Lung (tissue), 12 donors: Measurements from ENCODE around the gene CDKN1B. TPM values are rescaled to one million over a fixed set of nuclear protein-coding genes. Genes with fewer than 3 reads are reported as not detected.

Source experiments
- ATAC-seq: fragments of 200-7000 bp; cut with Tn5 transposase; one replicate; pipeline ENCODE4 v1.9.1; 2020; ENCODE audit warnings: moderate number of reproducible peaks; ENCODE audit not compliant: insufficient read depth, low FRiP score
- DNase-seq, 3 donors: peaks; one replicate each; pipeline ENCODE4 v3.0.0-alpha.2; 2013 to 2017
- H3K27ac ChIP-seq, 2 donors: one replicate each; pipeline ENCODE4 v1.5.1; 2013; ENCODE audit warnings: mild to moderate bottlenecking in 2 of 2, moderate library complexity in 2 of 2, control low read depth in 1 of 2, inconsistent platforms in 1 of 2, low read depth in 1 of 2, low read length in 1 of 2
- H3K27me3 ChIP-seq, 3 donors: one replicate each; pipeline ENCODE4 v1.5.1; 2013; ENCODE audit warnings: low read length in 2 of 3; ENCODE audit not compliant: control insufficient read depth in 3 of 3, insufficient read depth in 3 of 3
- H3K36me3 ChIP-seq, 4 donors: one replicate each; pipeline ENCODE4 v1.5.1; 2013; ENCODE audit warnings: low read length in 4 of 4, mild to moderate bottlenecking in 1 of 4, moderate library complexity in 1 of 4; ENCODE audit not compliant: control insufficient read depth in 4 of 4, insufficient read depth in 4 of 4
- H3K4me1 ChIP-seq, 5 donors: one replicate each; pipeline ENCODE4 v1.5.1; 2013; ENCODE audit warnings: low read length in 5 of 5, mild to moderate bottlenecking in 2 of 5, moderate library complexity in 1 of 5; ENCODE audit not compliant: control insufficient read depth in 5 of 5, insufficient read depth in 5 of 5
- H3K4me3 ChIP-seq: one replicate; pipeline ENCODE4 v1.5.1; 2013; ENCODE audit warnings: mild to moderate bottlenecking, control low read depth, moderate library complexity
- H3K9ac ChIP-seq, 2 donors: one replicate each; pipeline ENCODE4 v1.5.1; 2013; ENCODE audit warnings: low read length in 2 of 2, control low read depth in 1 of 2; ENCODE audit not compliant: insufficient read depth in 1 of 2
- H3K9me3 ChIP-seq, 4 donors: one replicate each; pipeline ENCODE4 v1.5.1; 2013; ENCODE audit warnings: low read length in 3 of 4, mild to moderate bottlenecking in 1 of 4, moderate library complexity in 1 of 4; ENCODE audit not compliant: control insufficient read depth in 4 of 4, insufficient read depth in 3 of 4
- WGBS, 2 donors: extraction: QIAGEN DNeasy Blood & Tissue Kit; methylation state at CpG; one replicate each; pipeline ENCODE4 v1.1.7; 2013; 5-methylcytosine and 5-hydroxymethylcytosine counted together
- polyA plus RNA-seq, 2 donors: library from polyadenylated mRNA; stranded (reverse); fragments of 200-250 nt; gene quantifications; one replicate each; pipeline ENCODE4 v1.2.1, GENCODE V29; 2013
- total RNA-seq, 2 donors: library from RNA; depleted of rRNA in 1 of 2; stranded (reverse); fragments of >200 nt in 1 of 2; gene quantifications; one replicate each; pipeline ENCODE4 v1.2.1, GENCODE V29; 2014 to 2021
- TF ChIP-seq, protein P1 (sequence below): IDR thresholded peaks from 2 replicates; pipeline ENCODE4 v1.5.1; 2012; ENCODE audit warnings: mild to moderate bottlenecking; ENCODE audit errors: control extremely low read depth, extremely low read depth
- donor health status: control.
- donor health status: control.
- donor health status: Bipolar disorder and iron deficiency.
- donor health status: healthy.
- donor health status: DM: yes; HTN: yes; CAD: no.

The CDKN1B gene
- total and polyA plus RNA-seq, 4 donors = 27.3 to 89.4 (median 39.9) TPM

DNA sequence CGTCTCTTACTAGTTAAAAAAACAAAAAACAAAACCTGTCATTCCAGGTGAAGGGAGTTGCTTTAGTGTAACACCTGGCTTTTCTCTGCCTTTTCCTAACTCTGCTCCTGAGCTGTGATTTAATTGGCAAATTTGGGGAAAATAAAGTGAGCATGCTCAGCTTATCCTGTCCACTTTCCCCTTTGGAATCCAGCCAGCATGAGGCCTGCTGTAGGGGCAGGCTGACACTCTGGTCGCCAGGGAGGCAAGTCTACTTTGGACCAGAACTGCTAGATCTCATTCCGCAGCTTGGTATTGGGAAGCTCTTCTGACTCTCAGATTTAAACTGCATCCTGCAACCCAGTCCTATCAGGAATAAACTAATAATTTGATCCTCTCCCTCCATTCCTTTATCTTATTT lies 30.1 kb downstream of the CDKN1B start:
- DNase-seq (peak; percentile 45 to 75 (median 63)), ATAC-seq (no peak)
- Histone ChIP-seq H3K9ac (no peak overlapping the region), H3K4me1 (peaks cover 0 to 28% (median 3%) of the 10 kb centered on the region in 5 donors), H3K27me3 (no peaks in the 10 kb centered on the region), H3K36me3 (no peaks in the 10 kb centered on the region), H3K27ac (no peak overlapping the region), H3K4me3 (no peak overlapping the region), H3K9me3 (no peaks in the 10 kb centered on the region)
- 83 to 88% methylated on average over 3 of the region's 3 CpGs for WGBS, 2 donors
- TF ChIP-seq, protein P1, sequence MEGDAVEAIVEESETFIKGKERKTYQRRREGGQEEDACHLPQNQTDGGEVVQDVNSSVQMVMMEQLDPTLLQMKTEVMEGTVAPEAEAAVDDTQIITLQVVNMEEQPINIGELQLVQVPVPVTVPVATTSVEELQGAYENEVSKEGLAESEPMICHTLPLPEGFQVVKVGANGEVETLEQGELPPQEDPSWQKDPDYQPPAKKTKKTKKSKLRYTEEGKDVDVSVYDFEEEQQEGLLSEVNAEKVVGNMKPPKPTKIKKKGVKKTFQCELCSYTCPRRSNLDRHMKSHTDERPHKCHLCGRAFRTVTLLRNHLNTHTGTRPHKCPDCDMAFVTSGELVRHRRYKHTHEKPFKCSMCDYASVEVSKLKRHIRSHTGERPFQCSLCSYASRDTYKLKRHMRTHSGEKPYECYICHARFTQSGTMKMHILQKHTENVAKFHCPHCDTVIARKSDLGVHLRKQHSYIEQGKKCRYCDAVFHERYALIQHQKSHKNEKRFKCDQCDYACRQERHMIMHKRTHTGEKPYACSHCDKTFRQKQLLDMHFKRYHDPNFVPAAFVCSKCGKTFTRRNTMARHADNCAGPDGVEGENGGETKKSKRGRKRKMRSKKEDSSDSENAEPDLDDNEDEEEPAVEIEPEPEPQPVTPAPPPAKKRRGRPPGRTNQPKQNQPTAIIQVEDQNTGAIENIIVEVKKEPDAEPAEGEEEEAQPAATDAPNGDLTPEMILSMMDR = no peak

DNA sequence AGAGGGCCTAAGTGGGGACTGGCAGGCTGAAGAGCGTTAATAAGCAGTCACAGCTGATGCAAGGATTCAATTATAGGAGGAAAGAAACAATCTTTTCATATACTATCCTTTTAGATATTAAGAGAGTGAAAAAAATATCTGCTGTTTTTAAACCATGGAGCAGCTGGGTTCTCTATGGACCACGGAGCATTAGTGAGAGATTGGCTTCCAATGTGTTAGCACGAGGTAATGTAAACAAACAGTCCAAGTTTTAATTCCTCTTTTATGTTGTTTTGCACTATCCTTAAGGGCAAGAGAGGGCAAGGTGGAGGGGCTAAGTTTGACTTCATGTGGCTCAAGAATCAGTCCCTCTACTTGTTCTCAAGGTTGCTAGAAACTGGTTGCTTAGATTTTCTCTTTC lies 30.9 kb downstream of the CDKN1B start:
- TF ChIP-seq, protein P1 = no peak
- H3K9ac ChIP-seq = no peak overlapping the region
- no peak overlapping the region for H3K27ac ChIP-seq
- ATAC-seq (no peak), DNase-seq (peak in 2 of 3 donors; percentile 44 to 56)
- H3K36me3 ChIP-seq = no peaks in the 10 kb centered on the region
- no peak overlapping the region for H3K4me3 ChIP-seq
- H3K4me1 ChIP-seq = peaks cover 0 to 28% (median 3%) of the 10 kb centered on the region in 5 donors
- no peaks in the 10 kb centered on the region for H3K27me3 ChIP-seq
- H3K9me3 ChIP-seq = no peaks in the 10 kb centered on the region
- WGBS, 2 donors = 57 to 63% methylated on average over 3 of the region's 3 CpGs

DNA sequence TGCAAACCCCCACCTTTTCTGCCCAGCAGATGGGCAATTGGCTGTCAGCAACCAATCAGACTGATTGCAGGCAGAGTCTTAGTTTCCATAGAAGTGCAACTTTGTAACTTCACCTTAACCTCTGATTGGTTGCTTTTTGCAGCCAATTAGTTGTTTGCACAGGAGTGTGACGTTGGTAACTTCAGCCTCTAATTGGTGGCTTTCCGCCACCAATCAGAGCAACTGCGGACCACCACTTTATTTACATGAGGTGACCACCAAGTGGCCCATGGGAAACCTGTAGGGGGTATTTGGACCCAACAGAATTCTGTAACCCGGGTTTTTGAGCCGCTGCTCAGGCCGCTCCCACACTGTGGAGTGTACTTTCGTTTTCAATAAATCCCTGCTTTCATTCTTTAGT lies 32.3 kb downstream of the CDKN1B start:
- Histone ChIP-seq H3K4me1 (peaks cover 0 to 28% (median 3%) of the 10 kb centered on the region in 5 donors), H3K36me3 (no peaks in the 10 kb centered on the region), H3K27me3 (no peaks in the 10 kb centered on the region), H3K4me3 (no peak overlapping the region), H3K9me3 (no peaks in the 10 kb centered on the region), H3K27ac (no peak overlapping the region), H3K9ac (no peak overlapping the region)
- no peak for ATAC-seq
- 92 to 95% methylated on average over 7 of the region's 7 CpGs for WGBS, 2 donors
- no peak for DNase-seq
- TF ChIP-seq, protein P1 = no peak

DNA sequence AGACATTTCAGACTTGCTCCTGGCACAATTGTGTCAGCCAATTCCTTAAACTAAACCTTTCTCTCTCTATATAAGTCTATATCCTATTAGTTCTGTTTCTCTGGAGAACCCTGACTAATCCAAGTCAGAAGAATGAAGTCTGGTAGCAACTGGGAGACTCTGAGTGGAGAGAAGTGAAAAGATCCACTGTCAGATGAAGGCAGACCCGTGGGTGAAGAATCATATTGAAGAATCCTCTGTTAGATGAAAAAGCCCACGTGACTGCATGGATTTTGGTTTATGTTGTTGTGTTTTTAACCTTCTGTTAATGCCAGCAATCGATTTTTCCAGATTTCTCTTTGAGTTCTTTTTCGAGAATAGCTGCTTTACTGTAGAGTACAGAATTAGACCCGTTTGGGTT lies 38.8 kb downstream of the CDKN1B start:
- Histone ChIP-seq H3K27ac (no peak overlapping the region), H3K4me3 (no peak overlapping the region), H3K4me1 (no peaks in the 10 kb centered on the region), H3K9me3 (no peaks in the 10 kb centered on the region), H3K27me3 (no peaks in the 10 kb centered on the region), H3K9ac (no peak overlapping the region), H3K36me3 (no peaks in the 10 kb centered on the region)
- ATAC-seq = no peak
- TF ChIP-seq, protein P1 = no peak
- WGBS, 2 donors = 90 to 91% methylated on average over 5 of the region's 5 CpGs
- no peak for DNase-seq
